SK-N-SH treated with all-trans-retinoic acid at 6 μM for 48 hours (cell line): ENCODE measurements around the gene SFT2D3.

Experiments
- ATAC-seq: fragments of 200-7000 bp; cut with Tn5 transposase; 3 replicates; pipeline ENCODE4 v1.9.1; 2020; ENCODE audit warnings: mild to moderate bottlenecking, moderate library complexity
- ARNTL ChIP-seq: fragments of 450-650 bp; formaldehyde crosslinking; IDR thresholded peaks from 2 replicates; pipeline ENCODE4 v1.5.0; 2020; ENCODE audit warnings: low read depth, mild to moderate bottlenecking, moderate library complexity, borderline replicate concordance
- BACH2 ChIP-seq: fragments of 250-450 bp; sonication (Bioruptor Pico); IDR thresholded peaks from 2 replicates; pipeline ENCODE4 v1.9.0; 2021; ENCODE audit warnings: mild to moderate bottlenecking, borderline replicate concordance
- CSDC2 ChIP-seq: fragments of 250-450 bp; sonication (Bioruptor Pico); IDR thresholded peaks from 2 replicates; pipeline ENCODE4 v1.5.0; 2020; ENCODE audit warnings: mild to moderate bottlenecking, moderate library complexity
- ESRRG ChIP-seq: fragments of 250-450 bp; sonication (Bioruptor Pico); IDR thresholded peaks from 2 replicates; pipeline ENCODE4 v1.6.1; 2021; ENCODE audit warnings: mild to moderate bottlenecking
- GLIS3 ChIP-seq: fragments of 250-450 bp; sonication (Bioruptor Pico); IDR thresholded peaks from 2 replicates; pipeline ENCODE4 v1.5.0; 2020; ENCODE audit warnings: mild to moderate bottlenecking, moderate library complexity
- ISL1 ChIP-seq: fragments of 250-450 bp; sonication (Bioruptor Pico); IDR thresholded peaks from 2 replicates; pipeline ENCODE4 v2.1.2; 2022; ENCODE audit warnings: mild to moderate bottlenecking, moderate library complexity
- OSR1 ChIP-seq: fragments of 250-450 bp; sonication (Bioruptor Pico); IDR thresholded peaks from 2 replicates; pipeline ENCODE4 v1.8.0; 2022; ENCODE audit warnings: moderate library complexity, mild to moderate bottlenecking, inconsistent platforms
- PATZ1 ChIP-seq: fragments of 250-450 bp; sonication (Bioruptor Pico); IDR thresholded peaks from 2 replicates; pipeline ENCODE4 v1.8.0; 2020; ENCODE audit warnings: mild to moderate bottlenecking, moderate library complexity, borderline replicate concordance
- PPARA ChIP-seq: fragments of 250-450 bp; sonication (Bioruptor Pico); IDR thresholded peaks from 2 replicates; pipeline ENCODE4 v1.5.0; 2020; ENCODE audit warnings: mild to moderate bottlenecking, borderline replicate concordance
- RARB ChIP-seq: fragments of 250-450 bp; sonication (Bioruptor Pico); IDR thresholded peaks from 2 replicates; pipeline ENCODE4 v1.8.0; 2021; ENCODE audit warnings: mild to moderate bottlenecking, moderate library complexity
- TCF4 ChIP-seq: fragments of 250-450 bp; sonication (Bioruptor Pico); IDR thresholded peaks from 2 replicates; pipeline ENCODE4 v1.8.0; 2021; ENCODE audit warnings: mild to moderate bottlenecking, moderate library complexity, borderline replicate concordance
- TOX ChIP-seq: fragments of 250-450 bp; sonication (Bioruptor Pico); IDR thresholded peaks from 2 replicates; pipeline ENCODE4 v1.8.0; 2021; ENCODE audit warnings: mild to moderate bottlenecking, moderate library complexity, borderline replicate concordance
- ZC3H10 ChIP-seq: fragments of 250-450 bp; sonication (Bioruptor Pico); IDR thresholded peaks from 2 replicates; pipeline ENCODE4 v1.5.1; 2021; ENCODE audit warnings: mild to moderate bottlenecking, moderate library complexity
- ZFP3 ChIP-seq: fragments of 250-450 bp; sonication (Bioruptor Pico); IDR thresholded peaks from 2 replicates; pipeline ENCODE4 v1.5.0; 2020; ENCODE audit warnings: mild to moderate bottlenecking, moderate library complexity
- ZFP30 ChIP-seq: fragments of 450-650 bp; formaldehyde crosslinking; IDR thresholded peaks from 2 replicates; pipeline ENCODE4 v1.5.0; 2022; ENCODE audit warnings: mild to moderate bottlenecking, moderate library complexity
- ZNF565 ChIP-seq: fragments of 450-650 bp; formaldehyde crosslinking; conservative IDR thresholded peaks from 2 replicates; pipeline ENCODE4 v1.5.0; 2020; ENCODE audit warnings: low read depth, mild to moderate bottlenecking, moderate library complexity
- TF ChIP-seq, protein P1 (sequence below): fragments of 250-450 bp; sonication (Bioruptor Pico); IDR thresholded peaks from 2 replicates; pipeline ENCODE4 v1.5.1; 2020; ENCODE audit warnings: low read depth, mild to moderate bottlenecking, moderate library complexity
- TF ChIP-seq, protein P2 (sequence below): fragments of 250-450 bp; sonication (Bioruptor Pico); IDR thresholded peaks from 2 replicates; pipeline ENCODE4 v1.8.0; 2021; ENCODE audit warnings: low read depth, mild to moderate bottlenecking, moderate library complexity, borderline replicate concordance
- TF ChIP-seq, protein P3 (sequence below): fragments of 250-450 bp; sonication (Bioruptor Pico); IDR thresholded peaks from 2 replicates; pipeline ENCODE4 v1.5.1; 2021; ENCODE audit warnings: mild to moderate bottlenecking, moderate library complexity
- TF ChIP-seq, protein P4 (sequence below): fragments of 250-450 bp; sonication (Bioruptor Pico); IDR thresholded peaks from 2 replicates; pipeline ENCODE4 v1.5.0; 2020; ENCODE audit warnings: mild to moderate bottlenecking, moderate library complexity

SFT2D3 gene

GRCh38 chr2:127747621-127748020 is 46.3 kb downstream of the SFT2D3 start:
- TF ChIP-seq TCF4 (CRISPR knock-in tag) = no peak
- no peak for TF ChIP-seq ESRRG
- no peak for TF ChIP-seq RARB
- no peak for ATAC-seq

- ATAC-seq = peak; percentile 58
Measured at GRCh38 chr2:127749537-127749936, 48.2 kb downstream of the SFT2D3 start.

- no peak for ATAC-seq
- no peak for TF ChIP-seq ISL1 (CRISPR knock-in tag)
- no peak for TF ChIP-seq CSDC2 (CRISPR knock-in tag)
- no peak for TF ChIP-seq TCF4 (CRISPR knock-in tag)
- no peak for TF ChIP-seq ZNF565
- TF ChIP-seq GLIS3 (CRISPR knock-in tag) = no peak
- no peak for TF ChIP-seq BACH2 (CRISPR knock-in tag)
- TF ChIP-seq ARNTL (CRISPR knock-in tag) = no peak
- no peak for TF ChIP-seq OSR1
- no peak for TF ChIP-seq ZC3H10 (CRISPR knock-in tag)
- no peak for TF ChIP-seq TOX
- TF ChIP-seq, protein P1, sequence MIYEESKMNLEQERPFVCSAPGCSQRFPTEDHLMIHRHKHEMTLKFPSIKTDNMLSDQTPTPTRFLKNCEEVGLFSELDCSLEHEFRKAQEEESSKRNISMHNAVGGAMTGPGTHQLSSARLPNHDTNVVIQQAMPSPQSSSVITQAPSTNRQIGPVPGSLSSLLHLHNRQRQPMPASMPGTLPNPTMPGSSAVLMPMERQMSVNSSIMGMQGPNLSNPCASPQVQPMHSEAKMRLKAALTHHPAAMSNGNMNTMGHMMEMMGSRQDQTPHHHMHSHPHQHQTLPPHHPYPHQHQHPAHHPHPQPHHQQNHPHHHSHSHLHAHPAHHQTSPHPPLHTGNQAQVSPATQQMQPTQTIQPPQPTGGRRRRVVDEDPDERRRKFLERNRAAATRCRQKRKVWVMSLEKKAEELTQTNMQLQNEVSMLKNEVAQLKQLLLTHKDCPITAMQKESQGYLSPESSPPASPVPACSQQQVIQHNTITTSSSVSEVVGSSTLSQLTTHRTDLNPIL (CRISPR knock-in tag) = no peak
- no peak for TF ChIP-seq PATZ1
- TF ChIP-seq PPARA (CRISPR knock-in tag) = no peak
- TF ChIP-seq, protein P2, sequence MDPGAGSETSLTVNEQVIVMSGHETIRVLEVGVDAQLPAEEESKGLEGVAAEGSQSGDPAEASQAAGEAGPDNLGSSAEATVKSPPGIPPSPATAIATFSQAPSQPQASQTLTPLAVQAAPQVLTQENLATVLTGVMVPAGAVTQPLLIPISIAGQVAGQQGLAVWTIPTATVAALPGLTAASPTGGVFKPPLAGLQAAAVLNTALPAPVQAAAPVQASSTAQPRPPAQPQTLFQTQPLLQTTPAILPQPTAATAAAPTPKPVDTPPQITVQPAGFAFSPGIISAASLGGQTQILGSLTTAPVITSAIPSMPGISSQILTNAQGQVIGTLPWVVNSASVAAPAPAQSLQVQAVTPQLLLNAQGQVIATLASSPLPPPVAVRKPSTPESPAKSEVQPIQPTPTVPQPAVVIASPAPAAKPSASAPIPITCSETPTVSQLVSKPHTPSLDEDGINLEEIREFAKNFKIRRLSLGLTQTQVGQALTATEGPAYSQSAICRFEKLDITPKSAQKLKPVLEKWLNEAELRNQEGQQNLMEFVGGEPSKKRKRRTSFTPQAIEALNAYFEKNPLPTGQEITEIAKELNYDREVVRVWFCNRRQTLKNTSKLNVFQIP (CRISPR knock-in tag) = no peak
- TF ChIP-seq ESRRG = no peak
- TF ChIP-seq ZFP3 = no peak
- TF ChIP-seq, protein P3, sequence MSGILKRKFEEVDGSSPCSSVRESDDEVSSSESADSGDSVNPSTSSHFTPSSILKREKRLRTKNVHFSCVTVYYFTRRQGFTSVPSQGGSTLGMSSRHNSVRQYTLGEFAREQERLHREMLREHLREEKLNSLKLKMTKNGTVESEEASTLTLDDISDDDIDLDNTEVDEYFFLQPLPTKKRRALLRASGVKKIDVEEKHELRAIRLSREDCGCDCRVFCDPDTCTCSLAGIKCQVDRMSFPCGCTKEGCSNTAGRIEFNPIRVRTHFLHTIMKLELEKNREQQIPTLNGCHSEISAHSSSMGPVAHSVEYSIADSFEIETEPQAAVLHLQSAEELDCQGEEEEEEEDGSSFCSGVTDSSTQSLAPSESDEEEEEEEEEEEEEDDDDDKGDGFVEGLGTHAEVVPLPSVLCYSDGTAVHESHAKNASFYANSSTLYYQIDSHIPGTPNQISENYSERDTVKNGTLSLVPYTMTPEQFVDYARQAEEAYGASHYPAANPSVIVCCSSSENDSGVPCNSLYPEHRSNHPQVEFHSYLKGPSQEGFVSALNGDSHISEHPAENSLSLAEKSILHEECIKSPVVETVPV (CRISPR knock-in tag) = no peak
- TF ChIP-seq, protein P4, sequence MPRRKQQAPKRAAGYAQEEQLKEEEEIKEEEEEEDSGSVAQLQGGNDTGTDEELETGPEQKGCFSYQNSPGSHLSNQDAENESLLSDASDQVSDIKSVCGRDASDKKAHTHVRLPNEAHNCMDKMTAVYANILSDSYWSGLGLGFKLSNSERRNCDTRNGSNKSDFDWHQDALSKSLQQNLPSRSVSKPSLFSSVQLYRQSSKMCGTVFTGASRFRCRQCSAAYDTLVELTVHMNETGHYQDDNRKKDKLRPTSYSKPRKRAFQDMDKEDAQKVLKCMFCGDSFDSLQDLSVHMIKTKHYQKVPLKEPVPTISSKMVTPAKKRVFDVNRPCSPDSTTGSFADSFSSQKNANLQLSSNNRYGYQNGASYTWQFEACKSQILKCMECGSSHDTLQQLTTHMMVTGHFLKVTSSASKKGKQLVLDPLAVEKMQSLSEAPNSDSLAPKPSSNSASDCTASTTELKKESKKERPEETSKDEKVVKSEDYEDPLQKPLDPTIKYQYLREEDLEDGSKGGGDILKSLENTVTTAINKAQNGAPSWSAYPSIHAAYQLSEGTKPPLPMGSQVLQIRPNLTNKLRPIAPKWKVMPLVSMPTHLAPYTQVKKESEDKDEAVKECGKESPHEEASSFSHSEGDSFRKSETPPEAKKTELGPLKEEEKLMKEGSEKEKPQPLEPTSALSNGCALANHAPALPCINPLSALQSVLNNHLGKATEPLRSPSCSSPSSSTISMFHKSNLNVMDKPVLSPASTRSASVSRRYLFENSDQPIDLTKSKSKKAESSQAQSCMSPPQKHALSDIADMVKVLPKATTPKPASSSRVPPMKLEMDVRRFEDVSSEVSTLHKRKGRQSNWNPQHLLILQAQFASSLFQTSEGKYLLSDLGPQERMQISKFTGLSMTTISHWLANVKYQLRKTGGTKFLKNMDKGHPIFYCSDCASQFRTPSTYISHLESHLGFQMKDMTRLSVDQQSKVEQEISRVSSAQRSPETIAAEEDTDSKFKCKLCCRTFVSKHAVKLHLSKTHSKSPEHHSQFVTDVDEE (CRISPR knock-in tag) = no peak
Measured at GRCh38 chr2:127753374-127753773, 52.1 kb downstream of the SFT2D3 start.

- no peak for ATAC-seq
- TF ChIP-seq CSDC2 (CRISPR knock-in tag) (no peak), PATZ1 (no peak), TCF4 (CRISPR knock-in tag) (no peak), ISL1 (CRISPR knock-in tag) (no peak), GLIS3 (CRISPR knock-in tag) (no peak), ZFP30 (CRISPR knock-in tag) (no peak), ZC3H10 (CRISPR knock-in tag) (no peak), BACH2 (CRISPR knock-in tag) (no peak), PPARA (CRISPR knock-in tag) (no peak)
- TF ChIP-seq, protein P2 (CRISPR knock-in tag) = no peak
- TF ChIP-seq, protein P1 (CRISPR knock-in tag) = no peak
- TF ChIP-seq, protein P3 (CRISPR knock-in tag) = no peak
Measured at GRCh38 chr2:127754186-127754585, 52.9 kb downstream of the SFT2D3 start.
